Brain microvascular endothelial cell (primary cell): ENCODE data around the gene MAML3.

Experiments
- DNase-seq: peaks from one replicate; pipeline ENCODE4 v3.0.0-alpha.2; 2020
- H3K27ac ChIP-seq: fragments of 250-450 bp; sonication (Bioruptor Pico); 2 replicates; pipeline ENCODE4 v1.5.1; 2020; ENCODE audit warnings: mild to moderate bottlenecking, moderate library complexity
- H3K27me3 ChIP-seq: fragments of 250-450 bp; sonication (Bioruptor Pico); replicated peaks from 2 replicates; pipeline ENCODE4 v1.5.1; 2020; ENCODE audit warnings: mild to moderate bottlenecking
- H3K36me3 ChIP-seq: fragments of 250-450 bp; sonication (Bioruptor Pico); replicated peaks from 2 replicates; pipeline ENCODE4 v1.5.1; 2020; ENCODE audit warnings: mild to moderate bottlenecking
- H3K4me3 ChIP-seq: 2 replicates; pipeline ENCODE4 v1.5.1; 2011; ENCODE audit warnings: low read depth, mild to moderate bottlenecking, control low read depth, low read length, moderate library complexity
- CTCF ChIP-seq: IDR thresholded peaks from 2 replicates; pipeline ENCODE4 v1.5.1; 2011; ENCODE audit warnings: low read depth, mild to moderate bottlenecking, moderate library complexity, low read length, control low read depth, inconsistent platforms; ENCODE audit errors: missing control alignments
- in situ Hi-C: cut with HindIII; loops from 2 replicates; pipeline ENCODE4 v1.10.0; 2017; ENCODE audit warnings: low sequenced_read_pairs, low pct_ligation_motif_present

The MAML3 gene

GRCh38 chr4:140109737-140110136 is 44.2 kb downstream of the MAML3 start:
- TF ChIP-seq CTCF = no peak

DNA sequence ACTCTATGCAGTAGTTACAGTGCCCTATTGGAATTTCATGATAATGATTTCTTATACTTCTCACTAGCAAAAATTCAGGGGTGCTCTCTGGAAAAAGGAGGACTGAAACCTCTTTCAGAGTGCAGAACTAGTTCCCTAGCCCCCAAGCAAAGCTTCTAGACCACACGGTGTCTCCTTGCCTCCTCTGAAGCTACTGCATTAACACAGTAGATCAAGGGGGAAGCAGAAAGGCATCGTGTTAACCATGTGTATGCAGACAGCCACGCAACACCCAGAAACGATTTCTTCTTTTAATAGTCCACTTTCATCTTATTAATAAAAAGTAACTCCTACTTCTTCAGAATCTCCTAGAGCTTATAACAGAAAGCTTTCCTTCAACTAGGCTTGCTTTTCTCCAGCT is 44.7 kb downstream of the MAML3 start:
- no peak for TF ChIP-seq CTCF
- Histone ChIP-seq H3K36me3 (no peaks in the 10 kb centered on the region), H3K27me3 (no peaks in the 10 kb centered on the region), H3K27ac (no peak overlapping the region), H3K4me3 (no peak overlapping the region)
- in situ Hi-C loops = no loop called here
- DNase-seq = no peak

More at GRCh38 chr4:140109737-140110136, 44.2 kb downstream of the MAML3 start:
- no peak overlapping the region for H3K4me3 ChIP-seq
- no peaks in the 10 kb centered on the region for H3K36me3 ChIP-seq
- DNase-seq = no peak
- H3K27ac ChIP-seq = no peak overlapping the region
- no peaks in the 10 kb centered on the region for H3K27me3 ChIP-seq
- in situ Hi-C loops = no loop called here

GRCh38 chr4:140108713-140109230 is 45.2 kb downstream of the MAML3 start:
- in situ Hi-C loops = no loop called here
- Histone ChIP-seq H3K4me3 (no peak overlapping the region), H3K27ac (no peak overlapping the region), H3K27me3 (no peaks in the 10 kb centered on the region), H3K36me3 (no peaks in the 10 kb centered on the region)
- no peak for DNase-seq
- TF ChIP-seq CTCF = no peak

DNA sequence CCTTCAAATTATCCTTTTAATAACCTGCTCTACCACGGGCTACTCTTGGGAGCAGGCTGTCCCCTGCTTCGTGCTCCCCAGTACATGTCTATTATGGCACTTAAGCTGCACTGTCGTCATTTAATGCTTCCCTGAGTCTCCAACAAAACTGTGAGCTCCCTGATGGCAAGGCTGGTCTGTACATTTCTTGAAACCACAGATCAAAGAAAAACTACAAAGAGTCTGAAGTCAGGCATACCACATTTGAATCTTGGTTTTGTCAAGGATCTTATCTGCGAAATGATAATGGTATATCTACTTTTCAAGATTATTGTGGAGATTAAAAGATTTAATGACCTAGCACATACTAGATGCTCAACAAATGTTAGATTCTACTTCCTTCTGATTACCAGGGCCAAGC is 45.7 kb downstream of the MAML3 start:
- in situ Hi-C loops = no loop called here
- Histone ChIP-seq H3K27ac (no peak overlapping the region), H3K36me3 (no peaks in the 10 kb centered on the region), H3K4me3 (no peak overlapping the region), H3K27me3 (no peaks in the 10 kb centered on the region)
- TF ChIP-seq CTCF = no peak
- no peak for DNase-seq

GRCh38 chr4:140106289-140106844 is 47.6 kb downstream of the MAML3 start:
- TF ChIP-seq CTCF = no peak
- no peak overlapping the region for H3K4me3 ChIP-seq
- H3K27ac ChIP-seq = no peak overlapping the region
- H3K36me3 ChIP-seq = no peaks in the 10 kb centered on the region
- in situ Hi-C loops = no loop called here
- no peak for DNase-seq
- no peaks in the 10 kb centered on the region for H3K27me3 ChIP-seq

GRCh38 chr4:140105436-140105835 is 48.5 kb downstream of the MAML3 start:
- Histone ChIP-seq H3K27ac (no peak overlapping the region), H3K4me3 (no peak overlapping the region), H3K27me3 (no peaks in the 10 kb centered on the region), H3K36me3 (no peaks in the 10 kb centered on the region)
- no peak for DNase-seq
- in situ Hi-C loops = no loop called here
- no peak for TF ChIP-seq CTCF
